ENCODE results near the gene CHIA.

DNA sequence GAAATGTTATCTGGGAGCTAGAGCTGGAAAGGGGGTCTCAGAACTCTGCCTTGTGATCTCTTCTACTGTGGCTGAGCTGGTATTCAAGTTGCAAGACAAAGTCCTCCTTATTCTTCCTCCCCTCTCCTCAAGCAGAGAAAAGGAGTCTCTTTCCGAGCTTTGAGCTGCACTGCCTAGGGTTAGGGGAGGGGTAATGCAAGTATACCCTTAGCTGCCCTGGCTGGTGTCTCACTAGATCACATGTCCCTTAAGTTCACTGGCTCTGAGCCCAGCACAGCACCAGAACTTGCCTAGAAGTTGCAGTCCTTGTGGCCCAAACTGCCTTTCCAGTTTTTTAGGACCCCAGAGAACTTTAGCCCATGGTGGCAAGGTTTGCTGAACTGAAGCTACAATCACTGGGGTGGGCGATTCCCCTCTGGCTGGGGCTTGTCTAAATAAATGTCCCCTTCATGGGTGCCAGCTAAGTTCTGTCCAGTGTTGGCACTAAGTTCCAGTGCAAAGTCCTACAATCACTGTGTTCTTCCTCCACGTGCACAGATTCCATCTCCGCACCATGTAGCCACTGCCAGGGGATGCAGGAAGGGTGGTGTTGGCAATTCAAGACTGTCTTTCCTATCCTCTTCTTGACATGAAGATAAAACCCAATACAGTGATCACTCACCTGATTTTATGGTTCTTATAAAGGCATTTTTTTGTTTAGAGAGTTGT lies 22.7 kb upstream of the CHIA start:
- no peak for TF ChIP-seq CTCF (IDR thresholded peaks at IDR 0.05)
- TF ChIP-seq POLR2A (IDR thresholded peaks at IDR 0.05), result no peak
